GM12878 (cell line): Measurements from ENCODE around the gene LIMCH1.

Source experiments
- EP300 ChIP-seq, 2 experiments: fragments of 150-350 bp in 1 of 2; IDR thresholded peaks; 2 replicates each; pipeline ENCODE4 v1.6.1; 2011 to 2012; ENCODE audit warnings: low read depth in 2 of 2, low read length in 2 of 2, borderline replicate concordance in 1 of 2, improper control_type of control experiment in 1 of 2, inconsistent platforms in 1 of 2; ENCODE audit not compliant: control insufficient read depth in 1 of 2
- FOXK2 ChIP-seq: fragments of 450-650 bp; IDR thresholded peaks from 2 replicates; pipeline ENCODE4 v1.6.1; 2017; ENCODE audit warnings: mild to moderate bottlenecking, moderate library complexity
- MEF2A ChIP-seq: IDR thresholded peaks from 2 replicates; pipeline ENCODE4 v1.6.1; 2011; ENCODE audit warnings: low read depth, mild to moderate bottlenecking, low read length, moderate library complexity; ENCODE audit not compliant: insufficient read depth
- TAF1 ChIP-seq: IDR thresholded peaks from 2 replicates; pipeline ENCODE4 v1.6.1; 2011; ENCODE audit warnings: mild to moderate bottlenecking, low read depth, low read length, borderline replicate concordance
- TF ChIP-seq, protein P1 (sequence below), 3 experiments: IDR thresholded peaks in 2 of 3; conservative IDR thresholded peaks in 1 of 3; 2 replicates each; pipeline ENCODE4 v1.5.1; 2011; ENCODE audit warnings: low read depth in 3 of 3, low read length in 3 of 3, mild to moderate bottlenecking in 3 of 3, control low read depth in 2 of 3, moderate library complexity in 2 of 3, inconsistent platforms in 1 of 3, mixed read lengths in 1 of 3; ENCODE audit not compliant: control insufficient read depth in 2 of 3, insufficient read depth in 1 of 3; ENCODE audit errors: extremely low read depth in 1 of 3
- TF ChIP-seq, protein P2 (sequence below): fragments of 450-650 bp; IDR thresholded peaks from 2 replicates; pipeline ENCODE4 v1.6.1; 2018; ENCODE audit warnings: mild to moderate bottlenecking, low read depth, moderate library complexity; ENCODE audit not compliant: partially characterized antibody

DNA sequence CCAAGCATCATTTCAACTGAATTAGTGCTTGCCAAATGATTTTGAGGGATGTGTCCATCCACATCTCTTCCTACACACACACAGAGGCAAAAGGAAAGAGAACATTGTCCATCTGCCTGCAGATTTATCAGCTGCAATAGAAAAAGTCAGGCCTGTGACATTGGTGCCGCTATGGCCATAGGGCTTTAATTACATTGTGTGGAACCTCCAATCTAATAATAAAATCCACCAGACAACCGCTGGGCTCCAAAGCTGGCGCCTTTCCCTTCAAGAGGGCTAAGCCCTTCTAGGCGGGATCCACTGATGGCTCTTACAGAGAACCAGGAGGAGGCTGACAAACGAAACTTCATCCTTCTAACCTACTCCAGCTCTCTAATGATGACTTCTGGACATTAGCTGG, 150.0 kb downstream of the LIMCH1 start:
- TF ChIP-seq, protein P1, sequence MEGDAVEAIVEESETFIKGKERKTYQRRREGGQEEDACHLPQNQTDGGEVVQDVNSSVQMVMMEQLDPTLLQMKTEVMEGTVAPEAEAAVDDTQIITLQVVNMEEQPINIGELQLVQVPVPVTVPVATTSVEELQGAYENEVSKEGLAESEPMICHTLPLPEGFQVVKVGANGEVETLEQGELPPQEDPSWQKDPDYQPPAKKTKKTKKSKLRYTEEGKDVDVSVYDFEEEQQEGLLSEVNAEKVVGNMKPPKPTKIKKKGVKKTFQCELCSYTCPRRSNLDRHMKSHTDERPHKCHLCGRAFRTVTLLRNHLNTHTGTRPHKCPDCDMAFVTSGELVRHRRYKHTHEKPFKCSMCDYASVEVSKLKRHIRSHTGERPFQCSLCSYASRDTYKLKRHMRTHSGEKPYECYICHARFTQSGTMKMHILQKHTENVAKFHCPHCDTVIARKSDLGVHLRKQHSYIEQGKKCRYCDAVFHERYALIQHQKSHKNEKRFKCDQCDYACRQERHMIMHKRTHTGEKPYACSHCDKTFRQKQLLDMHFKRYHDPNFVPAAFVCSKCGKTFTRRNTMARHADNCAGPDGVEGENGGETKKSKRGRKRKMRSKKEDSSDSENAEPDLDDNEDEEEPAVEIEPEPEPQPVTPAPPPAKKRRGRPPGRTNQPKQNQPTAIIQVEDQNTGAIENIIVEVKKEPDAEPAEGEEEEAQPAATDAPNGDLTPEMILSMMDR (IDR thresholded peaks at IDR 0.05 in 2 of 3, conservative IDR thresholded peaks at IDR 0.05 in 1 of 3; ENCODE audit: control insufficient read depth in 2 of 3, extremely low read depth in 1 of 3, insufficient read depth in 1 of 3, low read depth in 3 of 3, low read length in 3 of 3), result no peak
- TF ChIP-seq TAF1 (no peak), MEF2A (no peak), FOXK2 (no peak), EP300 (IDR thresholded peaks at IDR 0.05; ENCODE audit: borderline replicate concordance in 1 of 2, control insufficient read depth in 1 of 2, low read depth in 2 of 2, low read length in 2 of 2) (no peak)
- TF ChIP-seq, protein P2, sequence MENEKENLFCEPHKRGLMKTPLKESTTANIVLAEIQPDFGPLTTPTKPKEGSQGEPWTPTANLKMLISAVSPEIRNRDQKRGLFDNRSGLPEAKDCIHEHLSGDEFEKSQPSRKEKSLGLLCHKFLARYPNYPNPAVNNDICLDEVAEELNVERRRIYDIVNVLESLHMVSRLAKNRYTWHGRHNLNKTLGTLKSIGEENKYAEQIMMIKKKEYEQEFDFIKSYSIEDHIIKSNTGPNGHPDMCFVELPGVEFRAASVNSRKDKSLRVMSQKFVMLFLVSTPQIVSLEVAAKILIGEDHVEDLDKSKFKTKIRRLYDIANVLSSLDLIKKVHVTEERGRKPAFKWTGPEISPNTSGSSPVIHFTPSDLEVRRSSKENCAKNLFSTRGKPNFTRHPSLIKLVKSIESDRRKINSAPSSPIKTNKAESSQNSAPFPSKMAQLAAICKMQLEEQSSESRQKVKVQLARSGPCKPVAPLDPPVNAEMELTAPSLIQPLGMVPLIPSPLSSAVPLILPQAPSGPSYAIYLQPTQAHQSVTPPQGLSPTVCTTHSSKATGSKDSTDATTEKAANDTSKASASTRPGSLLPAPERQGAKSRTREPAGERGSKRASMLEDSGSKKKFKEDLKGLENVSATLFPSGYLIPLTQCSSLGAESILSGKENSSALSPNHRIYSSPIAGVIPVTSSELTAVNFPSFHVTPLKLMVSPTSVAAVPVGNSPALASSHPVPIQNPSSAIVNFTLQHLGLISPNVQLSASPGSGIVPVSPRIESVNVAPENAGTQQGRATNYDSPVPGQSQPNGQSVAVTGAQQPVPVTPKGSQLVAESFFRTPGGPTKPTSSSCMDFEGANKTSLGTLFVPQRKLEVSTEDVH, result no peak
